Activated T-helper 17 cell treated with anti-CD3 and anti-CD28 coated beads, Interleukin-2, amount 50 U/mL, for 72 hours (primary cell): ENCODE data around the gene IL17RA. TPM values are rescaled to one million over a fixed set of nuclear protein-coding genes. Genes with fewer than 3 reads are reported as not detected.
"Not testable (repeated sequence)": the region's sequence is repeated elsewhere in the genome, so short reads cannot be mapped to it uniquely, and the experiment has no call there.

ENCODE experiments used
- ATAC-seq: fragments of 150-1000 bp; cut with Tn5 transposase; replicated peaks from 2 replicates; pipeline ENCODE4 v1.10.0; 2021; ENCODE audit warnings: mild to moderate bottlenecking, moderate library complexity
- H3K27ac Mint-ChIP-seq: one replicate; pipeline ENCODE4 v1.8.0; 2022; ENCODE audit warnings: mixed read lengths
- H3K27me3 Mint-ChIP-seq: one replicate; pipeline ENCODE4 v1.8.0; 2022; ENCODE audit warnings: mixed read lengths
- H3K36me3 Mint-ChIP-seq: one replicate; pipeline ENCODE4 v1.8.0; 2022; ENCODE audit warnings: low read depth, mild to moderate bottlenecking, mixed read lengths
- H3K4me1 Mint-ChIP-seq: one replicate; pipeline ENCODE4 v1.8.0; 2022; ENCODE audit warnings: mixed read lengths
- H3K4me3 Mint-ChIP-seq: one replicate; pipeline ENCODE4 v1.8.0; 2022; ENCODE audit warnings: mild to moderate bottlenecking, mixed read lengths
- H3K9me3 Mint-ChIP-seq: one replicate; pipeline ENCODE4 v1.8.0; 2022; ENCODE audit warnings: mixed read lengths
- total RNA-seq, 2 donors: library from RNA; stranded (reverse); gene quantifications; one replicate each; pipeline ENCODE4 v1.2.3, GENCODE V29; 2022

The IL17RA gene
- total RNA-seq, 2 donors from 2014 or later: 8.5 to 13.6 TPM

- H3K27me3 Mint-ChIP-seq: no peaks in the 10 kb centered on the region
- ATAC-seq: no peak
- H3K9me3 Mint-ChIP-seq: no peaks in the 10 kb centered on the region
- H3K27ac Mint-ChIP-seq: no peak overlapping the region
- H3K4me1 Mint-ChIP-seq: no peaks in the 10 kb centered on the region
- no peak overlapping the region for H3K4me3 Mint-ChIP-seq
- peaks cover 67% of the 10 kb centered on the region for H3K36me3 Mint-ChIP-seq
Measured at GRCh38 chr22:17137170-17137569, 52.4 kb downstream of the IL17RA start.

- Mint-ChIP-seq H3K36me3 (peaks cover 74% of the 10 kb centered on the region), H3K27me3 (no peaks in the 10 kb centered on the region), H3K9me3 (no peaks in the 10 kb centered on the region), H3K4me1 (no peaks in the 10 kb centered on the region), H3K4me3 (no peak overlapping the region), H3K27ac (no peak overlapping the region)
- ATAC-seq: no peak
Measured at GRCh38 chr22:17137861-17138425, 53.1 kb downstream of the IL17RA start.

GRCh38 chr22:17138513-17138912 lies 53.7 kb downstream of the IL17RA start:
- Mint-ChIP-seq H3K9me3 (no peaks in the 10 kb centered on the region), H3K4me3 (no peak overlapping the region), H3K27me3 (no peaks in the 10 kb centered on the region), H3K36me3 (peaks cover 80% of the 10 kb centered on the region), H3K27ac (no peak overlapping the region), H3K4me1 (no peaks in the 10 kb centered on the region)
- ATAC-seq: no peak

DNA sequence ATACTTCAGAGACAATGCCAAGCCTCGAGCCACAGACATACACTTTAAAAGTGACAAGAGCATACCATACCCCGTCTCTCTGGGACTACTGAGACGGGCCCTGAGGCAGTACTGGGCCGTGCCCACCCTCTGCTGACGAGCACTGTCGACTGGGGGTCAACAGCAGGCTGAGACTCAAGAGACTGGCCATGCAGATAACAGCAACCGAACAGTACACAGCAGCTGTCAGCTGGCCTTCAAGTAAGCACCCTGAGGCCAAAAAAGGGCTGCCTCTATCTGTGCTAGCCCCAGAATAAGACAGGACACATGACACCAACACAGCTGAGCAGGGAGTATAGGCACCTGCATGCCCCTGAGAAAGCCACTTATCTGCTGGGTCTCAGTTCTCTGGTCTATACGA lies 55.2 kb downstream of the IL17RA start:
- no peak for ATAC-seq
- Mint-ChIP-seq H3K27me3 (no peaks in the 10 kb centered on the region), H3K9me3 (no peaks in the 10 kb centered on the region), H3K36me3 (peaks cover 86% of the 10 kb centered on the region), H3K27ac (no peak overlapping the region), H3K4me3 (no peak overlapping the region), H3K4me1 (no peaks in the 10 kb centered on the region)

- Mint-ChIP-seq H3K27ac (no peak overlapping the region), H3K4me3 (no peak overlapping the region), H3K27me3 (no peaks in the 10 kb centered on the region), H3K4me1 (no peaks in the 10 kb centered on the region), H3K36me3 (peaks cover 91% of the 10 kb centered on the region), H3K9me3 (no peaks in the 10 kb centered on the region)
- no peak for ATAC-seq
Measured at GRCh38 chr22:17140826-17141766, 56.3 kb downstream of the IL17RA start.

GRCh38 chr22:17143101-17143500 lies 58.3 kb downstream of the IL17RA start:
- Mint-ChIP-seq H3K4me1 (peaks cover 5% of the 10 kb centered on the region), H3K27me3 (no peaks in the 10 kb centered on the region)

DNA sequence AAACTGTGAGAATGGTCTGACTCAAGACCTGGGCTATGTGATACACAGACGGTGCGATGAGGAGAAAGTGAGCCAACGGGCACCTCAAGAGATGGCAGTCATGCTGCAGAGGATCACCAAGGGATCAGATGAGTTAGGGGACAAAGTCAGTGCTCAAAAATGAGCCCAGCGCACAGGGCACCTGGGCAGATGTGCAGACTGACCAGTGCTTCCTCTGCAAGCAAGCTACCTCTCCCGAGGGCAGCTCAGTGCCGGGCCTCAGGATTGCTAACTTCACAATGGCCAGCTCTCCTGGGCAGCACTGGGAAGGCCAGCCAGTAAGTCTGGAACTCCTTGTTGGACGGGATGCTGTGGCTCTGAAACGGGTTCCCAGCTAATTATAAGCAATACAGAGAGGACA lies 59.0 kb downstream of the IL17RA start:
- ATAC-seq: no peak
- H3K4me1 Mint-ChIP-seq: peaks cover 5% of the 10 kb centered on the region
- no peak overlapping the region for H3K27ac Mint-ChIP-seq
- no peaks in the 10 kb centered on the region for H3K27me3 Mint-ChIP-seq
- H3K36me3 Mint-ChIP-seq: peaks cover 85% of the 10 kb centered on the region
- H3K9me3 Mint-ChIP-seq: no peaks in the 10 kb centered on the region
- no peak overlapping the region for H3K4me3 Mint-ChIP-seq

More at GRCh38 chr22:17143101-17143500, 58.3 kb downstream of the IL17RA start:
- H3K9me3 Mint-ChIP-seq: no peaks in the 10 kb centered on the region
- H3K4me3 Mint-ChIP-seq: no peak overlapping the region
- peaks cover 87% of the 10 kb centered on the region for H3K36me3 Mint-ChIP-seq
- peak overlapping the region; percentile 65 for H3K27ac Mint-ChIP-seq
- ATAC-seq: no peak

DNA sequence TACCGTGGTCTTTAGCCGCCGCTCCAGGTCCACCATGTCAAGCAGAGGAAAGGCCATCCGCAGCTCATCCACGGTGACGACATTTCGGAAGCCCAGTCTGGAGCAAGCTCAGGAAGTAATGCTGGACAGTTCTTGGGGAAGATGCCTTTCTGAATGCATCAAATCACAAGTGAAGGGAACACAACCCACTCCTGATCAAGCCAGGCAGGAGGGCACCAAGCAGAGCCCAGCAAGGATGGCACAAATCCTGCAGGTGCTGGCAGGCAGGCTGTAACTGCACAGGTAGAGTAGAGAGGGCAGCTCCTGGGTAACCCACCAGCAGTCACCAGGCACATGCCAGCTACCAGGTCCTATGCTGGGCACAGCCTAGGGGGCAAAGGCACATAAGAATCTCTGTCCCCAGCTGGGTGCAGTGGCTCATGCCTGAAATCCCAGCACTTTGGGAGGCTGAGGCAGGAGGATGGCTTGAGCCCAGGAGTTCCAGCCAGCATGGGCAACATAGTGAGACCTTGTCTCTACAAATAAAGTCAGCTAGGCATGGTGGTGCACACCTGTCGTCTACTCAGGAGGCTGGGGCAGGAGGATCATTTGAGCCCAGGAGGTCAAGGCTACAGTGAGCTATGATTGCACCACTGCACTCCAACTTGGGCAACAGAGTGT lies 60.4 kb downstream of the IL17RA start:
- Mint-ChIP-seq H3K27ac (no peak overlapping the region), H3K27me3 (no peaks in the 10 kb centered on the region), H3K4me1 (peaks cover 5% of the 10 kb centered on the region), H3K9me3 (no peaks in the 10 kb centered on the region), H3K36me3 (peaks cover 83% of the 10 kb centered on the region), H3K4me3 (no peak overlapping the region)
- no peak for ATAC-seq

- peaks cover 68% of the 10 kb centered on the region for H3K36me3 Mint-ChIP-seq
- not testable (repeated sequence) for H3K9me3 Mint-ChIP-seq, H3K4me3 Mint-ChIP-seq, H3K27me3 Mint-ChIP-seq, H3K27ac Mint-ChIP-seq, ATAC-seq
- peaks cover 12% of the 10 kb centered on the region for H3K4me1 Mint-ChIP-seq
Measured at GRCh38 chr22:17147458-17147857, 62.7 kb downstream of the IL17RA start.

DNA sequence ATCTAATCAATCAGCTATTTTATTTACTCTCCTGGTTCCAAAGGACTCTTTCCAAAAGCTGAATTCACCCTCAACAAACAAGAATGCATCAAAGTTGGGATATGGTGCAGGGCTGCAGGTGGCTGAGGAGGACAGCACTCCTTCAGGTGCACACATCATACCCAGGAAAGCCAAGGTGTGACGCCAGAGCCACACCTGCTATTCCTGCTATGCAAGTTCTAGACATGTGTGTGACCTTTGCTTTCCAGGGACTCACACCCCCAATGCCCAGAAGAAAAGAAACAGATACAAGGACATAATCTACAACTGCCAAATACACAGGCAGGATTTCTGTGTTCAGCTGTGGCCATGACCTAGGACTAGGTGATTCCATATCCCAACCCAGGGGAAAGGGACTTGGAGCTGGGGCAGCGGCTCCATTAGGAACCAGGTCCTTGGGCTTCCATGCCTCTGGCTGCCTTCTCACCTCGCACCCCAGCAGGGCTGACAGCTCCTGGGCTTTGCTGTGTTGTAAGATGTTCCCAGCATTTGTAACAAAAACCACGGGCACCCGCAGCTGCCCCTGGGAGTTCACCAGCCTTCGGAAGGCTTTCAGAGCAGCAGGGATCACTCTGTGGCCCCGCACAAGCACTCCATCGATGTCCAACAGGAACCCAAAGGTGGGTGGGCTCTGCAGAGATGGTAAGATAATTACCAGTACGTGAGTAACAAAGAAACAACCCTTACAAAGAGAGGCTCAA lies 64.4 kb downstream of the IL17RA start:
- Mint-ChIP-seq H3K4me1 (peaks cover 12% of the 10 kb centered on the region), H3K36me3 (peaks cover 58% of the 10 kb centered on the region), H3K4me3 (no peak overlapping the region), H3K27ac (no peak overlapping the region), H3K9me3 (no peaks in the 10 kb centered on the region), H3K27me3 (no peaks in the 10 kb centered on the region)
- ATAC-seq: no peak

- ATAC-seq: no peak
- peaks cover 65% of the 10 kb centered on the region for H3K36me3 Mint-ChIP-seq
Measured at GRCh38 chr22:17152340-17152739, 67.5 kb downstream of the IL17RA start.

GRCh38 chr22:17152971-17153370 lies 68.2 kb downstream of the IL17RA start:
- Mint-ChIP-seq H3K4me1 (peaks cover 14% of the 10 kb centered on the region), H3K36me3 (peaks cover 65% of the 10 kb centered on the region), H3K27ac (no peak overlapping the region), H3K27me3 (no peaks in the 10 kb centered on the region), H3K4me3 (no peak overlapping the region), H3K9me3 (no peaks in the 10 kb centered on the region)
- no peak for ATAC-seq

More at GRCh38 chr22:17152340-17152739, 67.5 kb downstream of the IL17RA start:
- Mint-ChIP-seq H3K9me3 (no peaks in the 10 kb centered on the region), H3K27me3 (no peaks in the 10 kb centered on the region), H3K4me1 (peaks cover 19% of the 10 kb centered on the region), H3K4me3 (no peak overlapping the region), H3K27ac (no peak overlapping the region)

DNA sequence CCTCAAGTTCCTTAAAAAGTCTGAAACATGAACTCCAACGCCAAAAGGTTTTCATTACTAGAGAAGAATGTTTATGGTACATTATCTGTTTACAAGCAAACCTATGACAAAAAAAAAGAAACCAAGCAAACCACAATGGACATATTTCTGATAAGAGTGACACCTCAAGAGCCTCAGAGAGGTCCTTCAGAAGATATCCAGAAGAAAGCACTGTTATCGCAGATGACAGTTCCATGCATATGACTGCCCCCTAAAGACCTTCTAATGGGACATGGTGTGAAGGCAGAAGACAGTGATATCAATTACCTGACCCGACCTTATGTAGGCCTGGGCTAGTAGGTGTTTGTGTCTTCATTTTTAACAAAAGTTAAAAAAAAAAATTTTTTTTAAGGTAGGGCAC lies 71.1 kb downstream of the IL17RA start:
- Mint-ChIP-seq H3K4me3 (peak overlapping the region; percentile 50), H3K4me1 (peaks cover 17% of the 10 kb centered on the region), H3K27me3 (no peaks in the 10 kb centered on the region), H3K36me3 (peaks cover 49% of the 10 kb centered on the region), H3K9me3 (no peaks in the 10 kb centered on the region), H3K27ac (no peak overlapping the region)
- ATAC-seq: no peak

DNA sequence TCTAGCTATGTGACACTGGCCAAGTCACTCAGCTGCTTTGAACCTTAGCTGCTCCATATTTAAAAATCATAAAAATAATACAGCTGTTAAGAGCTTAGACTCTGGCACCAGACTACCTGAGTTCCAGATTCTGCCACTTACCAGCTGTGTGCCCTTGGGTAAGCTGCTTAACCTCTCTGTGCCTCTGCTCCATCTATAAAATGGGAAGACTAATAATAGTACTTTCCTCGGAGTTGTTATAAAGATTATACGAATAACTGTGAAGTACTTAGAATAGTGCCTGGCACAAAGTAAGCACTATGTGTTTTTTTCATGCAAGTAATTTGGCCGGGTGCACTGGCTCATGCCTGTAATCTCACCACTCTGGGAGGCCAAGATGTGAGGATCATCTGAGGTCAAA lies 72.9 kb downstream of the IL17RA start:
- Mint-ChIP-seq H3K4me1 (peaks cover 10% of the 10 kb centered on the region), H3K27ac (no peak overlapping the region), H3K27me3 (no peaks in the 10 kb centered on the region), H3K9me3 (no peaks in the 10 kb centered on the region), H3K4me3 (peak overlapping the region; percentile 88), H3K36me3 (peaks cover 48% of the 10 kb centered on the region)
- ATAC-seq: no peak
